ENCODE data around the gene ABHD17C. TPM values are rescaled to one million over a fixed set of nuclear protein-coding genes. Genes with fewer than 3 reads are reported as not detected.

ABHD17C gene
- total RNA-seq, 1 experiment from 2014 or later, result 4.4 TPM

GRCh38 chr15:80732167-80732566 lies 37.1 kb downstream of the ABHD17C start:
- no peaks in the 10 kb centered on the region for H3K9me3 ChIP-seq (replicated peaks)
- H3K27me3 ChIP-seq, result no peaks in the 10 kb centered on the region
- no peak overlapping the region for H3K4me3 ChIP-seq
- H3K36me3 ChIP-seq, result no peaks in the 10 kb centered on the region
- DNase-seq, result no peak
- no peak overlapping the region for H3K27ac ChIP-seq
- H3K4me1 ChIP-seq, result no peaks in the 10 kb centered on the region

DNA sequence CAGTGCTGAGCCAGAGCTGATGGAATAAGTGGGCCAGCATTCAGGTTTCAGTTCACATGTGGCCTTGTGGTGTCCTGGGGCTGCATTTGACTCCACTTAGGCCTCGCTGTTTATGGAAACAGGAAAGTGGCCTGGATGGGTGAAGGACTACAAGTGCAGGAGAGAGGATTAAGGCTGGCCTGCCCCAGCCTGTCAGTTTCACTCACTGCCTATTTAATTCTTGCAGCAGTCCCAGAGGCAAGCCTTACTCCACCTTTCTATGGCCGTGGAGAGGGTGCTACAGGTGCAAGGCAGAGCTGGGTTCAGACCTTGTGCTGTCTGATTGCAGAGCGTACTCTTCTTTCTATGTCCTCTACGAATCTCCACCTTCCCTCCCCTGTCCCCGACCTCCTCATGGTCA lies 37.7 kb downstream of the ABHD17C start:
- no peak overlapping the region for H3K4me3 ChIP-seq
- no peaks in the 10 kb centered on the region for H3K4me1 ChIP-seq
- no peaks in the 10 kb centered on the region for H3K9me3 ChIP-seq (replicated peaks)
- H3K36me3 ChIP-seq, result no peaks in the 10 kb centered on the region
- no peak overlapping the region for H3K27ac ChIP-seq
- DNase-seq, result no peak
- H3K27me3 ChIP-seq, result no peaks in the 10 kb centered on the region

- no peaks in the 10 kb centered on the region for H3K36me3 ChIP-seq
- H3K9me3 ChIP-seq (replicated peaks), result no peaks in the 10 kb centered on the region
- no peaks in the 10 kb centered on the region for H3K27me3 ChIP-seq
- no peaks in the 10 kb centered on the region for H3K4me1 ChIP-seq
- no peak overlapping the region for H3K4me3 ChIP-seq
- H3K27ac ChIP-seq, result no peak overlapping the region
- no peak for DNase-seq
Measured at GRCh38 chr15:80733460-80733859, 38.4 kb downstream of the ABHD17C start.

- Histone ChIP-seq H3K27ac (no peak overlapping the region), H3K4me3 (no peak overlapping the region), H3K27me3 (no peaks in the 10 kb centered on the region), H3K36me3 (no peaks in the 10 kb centered on the region), H3K4me1 (0 out of 2 replicates have a peak, but pooled peaks cover 2% of the 10 kb centered on the region), H3K9me3 (replicated peaks) (no peaks in the 10 kb centered on the region)
- no peak for DNase-seq
Measured at GRCh38 chr15:80735344-80735743, 40.2 kb downstream of the ABHD17C start.

GRCh38 chr15:80736560-80736959 lies 41.5 kb downstream of the ABHD17C start:
- no peaks in the 10 kb centered on the region for H3K27me3 ChIP-seq
- H3K4me1 ChIP-seq, result 0 out of 2 replicates have a peak, but pooled peaks cover 2% of the 10 kb centered on the region
- no peaks in the 10 kb centered on the region for H3K9me3 ChIP-seq (replicated peaks)
- H3K27ac ChIP-seq, result no peak overlapping the region
- H3K36me3 ChIP-seq, result no peaks in the 10 kb centered on the region
- no peak for DNase-seq
- H3K4me3 ChIP-seq, result no peak overlapping the region

GRCh38 chr15:80739919-80740318 lies 44.8 kb downstream of the ABHD17C start:
- H3K4me1 ChIP-seq, result 0 out of 2 replicates have a peak, but pooled peaks cover 2% of the 10 kb centered on the region
- H3K4me3 ChIP-seq, result no peak overlapping the region
- H3K27me3 ChIP-seq, result no peaks in the 10 kb centered on the region
- no peaks in the 10 kb centered on the region for H3K9me3 ChIP-seq (replicated peaks)
- H3K36me3 ChIP-seq, result no peaks in the 10 kb centered on the region
- peak in 1 of 2 experiments; percentile 34 for DNase-seq
- H3K27ac ChIP-seq, result no peak overlapping the region

DNA sequence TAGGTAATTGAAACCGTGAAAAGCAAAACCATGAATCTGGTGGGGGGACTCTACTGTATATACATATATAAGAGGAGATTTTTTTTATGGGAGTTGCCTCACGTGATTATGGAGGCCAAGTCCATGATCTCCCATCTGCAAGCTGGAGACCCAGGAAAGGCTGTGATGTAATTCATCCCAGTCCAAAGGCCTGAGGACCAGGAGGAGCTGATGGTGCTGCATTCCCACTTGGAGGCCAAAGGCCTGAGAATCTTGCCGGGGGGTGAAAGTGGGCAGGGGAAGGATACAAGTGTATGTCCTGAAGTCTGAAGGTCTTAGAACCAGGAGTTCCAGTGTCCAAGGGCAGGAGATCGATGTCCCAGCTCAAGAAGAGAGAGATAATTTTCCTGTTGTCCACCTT lies 47.0 kb downstream of the ABHD17C start:
- no peaks in the 10 kb centered on the region for H3K9me3 ChIP-seq (replicated peaks)
- no peak for DNase-seq
- H3K27me3 ChIP-seq, result no peaks in the 10 kb centered on the region
- no peak overlapping the region for H3K4me3 ChIP-seq
- H3K27ac ChIP-seq, result no peak overlapping the region
- no peaks in the 10 kb centered on the region for H3K36me3 ChIP-seq
- 0 out of 2 replicates have a peak, but pooled peaks cover 2% of the 10 kb centered on the region for H3K4me1 ChIP-seq

DNA sequence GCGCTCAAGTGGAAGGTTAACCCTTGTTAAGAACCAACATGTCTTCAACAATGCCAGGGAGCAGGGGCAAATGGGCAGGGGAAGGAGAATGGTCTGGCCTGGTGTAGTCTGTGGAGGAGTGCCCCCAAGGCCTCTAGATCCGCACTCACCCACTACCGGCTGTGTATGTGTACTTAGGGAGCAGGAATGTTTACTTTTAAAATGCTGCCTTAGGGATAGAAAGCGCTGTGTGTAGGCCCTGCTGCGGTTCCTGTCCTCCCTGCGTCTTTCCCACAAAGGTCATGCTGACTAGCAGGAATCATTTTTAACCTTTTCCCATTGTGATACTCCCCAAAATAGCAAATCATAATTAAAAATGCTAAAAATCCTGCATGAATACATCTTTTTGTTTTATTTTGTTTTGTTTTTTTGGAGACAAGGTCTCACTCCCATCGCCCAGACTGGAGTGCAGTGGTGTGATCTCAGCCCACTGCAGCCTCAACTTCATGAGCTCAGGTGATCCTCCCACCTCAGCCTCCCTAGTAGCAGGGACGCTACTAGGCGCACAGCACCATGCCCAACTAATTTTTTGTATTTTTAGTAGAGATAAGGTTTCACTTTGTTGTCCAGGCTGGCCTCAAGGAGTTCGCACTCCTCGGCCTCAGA lies 48.2 kb downstream of the ABHD17C start:
- DNase-seq, result no peak
- H3K36me3 ChIP-seq, result no peaks in the 10 kb centered on the region
- H3K27me3 ChIP-seq, result no peaks in the 10 kb centered on the region
- no peaks in the 10 kb centered on the region for H3K9me3 ChIP-seq (replicated peaks)
- H3K27ac ChIP-seq, result no peak overlapping the region
- H3K4me3 ChIP-seq, result no peak overlapping the region
- H3K4me1 ChIP-seq, result 0 out of 2 replicates have a peak, but pooled peaks cover 2% of the 10 kb centered on the region

GRCh38 chr15:80744415-80744814 lies 49.3 kb downstream of the ABHD17C start:
- no peak for DNase-seq
- no peak overlapping the region for H3K4me3 ChIP-seq
- no peaks in the 10 kb centered on the region for H3K36me3 ChIP-seq
- no peaks in the 10 kb centered on the region for H3K9me3 ChIP-seq (replicated peaks)
- H3K4me1 ChIP-seq, result 0 out of 2 replicates have a peak, but pooled peaks cover 2% of the 10 kb centered on the region
- no peak overlapping the region for H3K27ac ChIP-seq
- H3K27me3 ChIP-seq, result no peaks in the 10 kb centered on the region

DNA sequence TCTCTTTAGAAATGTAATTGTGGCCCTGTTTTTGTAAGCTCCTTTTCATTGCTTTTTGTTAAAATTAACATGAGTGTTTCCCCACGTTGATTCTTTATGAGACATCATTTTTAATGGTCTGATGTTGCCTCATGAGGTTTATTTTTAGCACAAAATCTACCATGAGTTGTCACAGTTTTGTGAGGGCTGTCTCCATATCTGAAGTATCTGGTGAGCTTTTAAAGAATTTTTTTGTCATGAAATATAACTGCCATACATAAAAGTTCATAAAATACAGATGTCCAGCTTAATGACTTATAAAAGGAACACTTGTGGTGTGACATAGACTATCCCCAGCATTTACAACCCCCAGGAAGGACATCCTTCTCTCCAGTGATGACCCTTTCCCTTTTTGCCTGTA lies 49.7 kb downstream of the ABHD17C start:
- Histone ChIP-seq H3K36me3 (no peaks in the 10 kb centered on the region), H3K27ac (no peak overlapping the region), H3K4me3 (no peak overlapping the region), H3K9me3 (replicated peaks) (no peaks in the 10 kb centered on the region), H3K4me1 (0 out of 2 replicates have a peak, but pooled peaks cover 2% of the 10 kb centered on the region), H3K27me3 (no peaks in the 10 kb centered on the region)
- no peak for DNase-seq

GRCh38 chr15:80745888-80746287 lies 50.8 kb downstream of the ABHD17C start:
- DNase-seq, result no peak
- H3K4me1 ChIP-seq, result no peaks in the 10 kb centered on the region

GRCh38 chr15:80747317-80748053 lies 52.4 kb downstream of the ABHD17C start:
- no peaks in the 10 kb centered on the region for H3K4me1 ChIP-seq
- DNase-seq, result peak; percentile 35 to 69

More at GRCh38 chr15:80745888-80746287, 50.8 kb downstream of the ABHD17C start:
- H3K9me3 ChIP-seq (replicated peaks), result no peaks in the 10 kb centered on the region
- H3K4me3 ChIP-seq, result no peak overlapping the region
- no peak overlapping the region for H3K27ac ChIP-seq
- H3K36me3 ChIP-seq, result no peaks in the 10 kb centered on the region
- H3K27me3 ChIP-seq, result no peaks in the 10 kb centered on the region

DNA sequence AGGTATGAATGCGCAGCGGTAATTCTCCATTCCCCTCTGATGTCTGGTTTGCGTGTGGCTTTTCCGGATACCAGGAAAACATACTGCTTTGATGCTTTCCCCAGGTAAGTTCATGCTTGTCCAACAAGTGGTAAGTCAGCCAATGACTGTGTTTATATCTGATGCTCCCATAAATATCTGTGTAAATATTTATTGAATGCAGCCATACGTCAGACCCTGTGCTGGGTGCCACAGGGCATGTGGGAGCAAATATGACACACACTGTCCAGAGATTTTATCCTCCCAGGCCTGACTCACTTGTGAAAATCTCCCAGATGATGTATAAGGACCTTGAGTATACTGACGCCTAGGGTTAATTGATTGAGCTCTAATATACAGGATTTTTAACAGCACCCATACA lies 54.5 kb downstream of the ABHD17C start:
- no peak for DNase-seq
- no peaks in the 10 kb centered on the region for H3K4me1 ChIP-seq

More at GRCh38 chr15:80747317-80748053, 52.4 kb downstream of the ABHD17C start:
- no peak overlapping the region for H3K27ac ChIP-seq
- no peaks in the 10 kb centered on the region for H3K27me3 ChIP-seq
- H3K36me3 ChIP-seq, result no peaks in the 10 kb centered on the region; the same call in 1 of the 2 replicates
- peak overlapping the region; percentile 44 for H3K4me3 ChIP-seq
- H3K9me3 ChIP-seq (replicated peaks), result no peaks in the 10 kb centered on the region

GRCh38 chr15:80750575-80750974 lies 55.5 kb downstream of the ABHD17C start:
- no peak for DNase-seq
- Histone ChIP-seq H3K36me3 (no peaks in the 10 kb centered on the region; the same call in 1 of the 2 replicates), H3K27me3 (no peaks in the 10 kb centered on the region), H3K4me1 (no peaks in the 10 kb centered on the region), H3K4me3 (no peak overlapping the region), H3K27ac (no peak overlapping the region), H3K9me3 (replicated peaks) (no peaks in the 10 kb centered on the region)

More for the DNA sequence above, 54.5 kb downstream of the ABHD17C start:
- no peaks in the 10 kb centered on the region for H3K27me3 ChIP-seq
- no peaks in the 10 kb centered on the region for H3K9me3 ChIP-seq (replicated peaks)
- H3K4me3 ChIP-seq, result no peak overlapping the region
- H3K36me3 ChIP-seq, result no peaks in the 10 kb centered on the region; the same call in 1 of the 2 replicates
- no peak overlapping the region for H3K27ac ChIP-seq

- Histone ChIP-seq H3K4me3 (no peak overlapping the region), H3K27me3 (no peaks in the 10 kb centered on the region), H3K4me1 (no peaks in the 10 kb centered on the region), H3K36me3 (no peaks in the 10 kb centered on the region; the same call in 1 of the 2 replicates), H3K27ac (no peak overlapping the region), H3K9me3 (replicated peaks) (no peaks in the 10 kb centered on the region)
- DNase-seq, result no peak
Measured at GRCh38 chr15:80752204-80752603, 57.1 kb downstream of the ABHD17C start.
